NCI-H2081 (cell line): ENCODE measurements around the gene AKR1C8.

ENCODE experiments used
- DNase-seq, 2 experiments: peaks; one replicate each; lab custom pipeline; 2025; lab: John Stamatoyannopoulos, UW

The AKR1C8 gene

GRCh38 chr10:5108658-5109416 is 76.1 kb downstream of the AKR1C8 start:
- no peak for DNase-seq

DNA sequence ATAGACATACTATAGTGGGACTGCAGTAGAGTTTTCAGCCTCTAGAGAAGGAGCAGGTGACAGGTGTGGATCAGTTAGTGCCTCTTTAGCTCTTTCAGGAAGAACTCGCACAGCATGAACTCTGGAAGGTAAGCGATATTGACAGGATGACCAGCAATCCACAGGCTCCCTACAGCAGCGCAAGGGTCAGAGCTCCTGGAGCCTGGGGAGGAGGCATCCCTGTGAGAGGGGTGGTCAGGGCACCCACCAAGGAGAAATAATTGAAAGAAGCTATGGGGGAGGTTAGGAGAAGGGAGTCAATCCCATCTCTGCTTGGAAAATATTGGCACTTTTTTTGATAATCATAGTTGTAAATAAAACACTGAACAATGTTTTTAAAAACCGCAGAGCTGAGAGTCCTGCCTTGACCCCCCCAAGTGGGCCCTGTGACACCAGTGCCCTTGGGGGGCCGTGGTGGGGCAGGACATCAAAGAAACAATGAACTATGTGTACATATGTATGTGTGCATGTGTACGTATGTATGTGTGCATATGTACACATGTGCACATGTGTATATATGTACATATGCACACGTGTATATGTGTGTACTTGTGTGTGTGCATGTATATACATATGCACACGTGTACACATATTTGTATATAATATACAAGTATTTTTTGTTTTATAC is 77.0 kb downstream of the AKR1C8 start:
- no peak for DNase-seq

- no peak for DNase-seq
These were observed 78.4 kb downstream of the AKR1C8 start for GRCh38 chr10:5106553-5106952.

DNA sequence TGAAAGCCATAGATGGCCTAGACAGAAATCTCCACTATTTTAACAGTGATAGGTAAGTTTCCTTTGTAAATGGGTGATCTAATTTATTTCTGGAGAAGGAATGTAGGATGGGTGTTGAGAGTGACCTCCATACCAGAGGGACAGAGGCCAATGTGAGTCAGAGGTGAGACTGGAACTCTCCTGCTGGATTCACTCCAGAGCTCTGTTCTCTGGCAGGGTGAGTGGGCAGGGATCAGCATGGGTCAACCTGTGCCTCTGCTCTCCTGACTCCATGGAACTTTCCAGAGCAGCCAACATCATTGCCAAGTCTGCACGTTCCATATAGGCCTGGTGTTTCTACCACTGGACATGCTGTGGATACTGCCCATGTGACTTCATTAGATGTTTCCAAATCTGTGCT is 79.3 kb downstream of the AKR1C8 start:
- no peak for DNase-seq
